Endodermal cell (in vitro differentiated cells): ENCODE measurements around the gene PLEKHA8. TPM values are rescaled to one million over a fixed set of nuclear protein-coding genes. Genes with fewer than 3 reads are reported as not detected.

Source experiments
- DNase-seq: peaks from one replicate; pipeline ENCODE4 v3.0.0-alpha.2; 2017
- H3K27ac ChIP-seq: 2 replicates; pipeline ENCODE4 v1.5.1; 2013; ENCODE audit warnings: mild to moderate bottlenecking, low read depth, low read length, moderate library complexity
- H3K27me3 ChIP-seq: 2 replicates; pipeline ENCODE4 v1.6.1; 2013; ENCODE audit warnings: mild to moderate bottlenecking, low read length, moderate library complexity; ENCODE audit not compliant: insufficient read depth, control insufficient read depth, poor library complexity, severe bottlenecking
- H3K36me3 ChIP-seq: 2 replicates; pipeline ENCODE4 v1.7.0; 2013; ENCODE audit warnings: mild to moderate bottlenecking, low read length, moderate library complexity; ENCODE audit not compliant: control insufficient read depth, insufficient read depth
- H3K4me1 ChIP-seq: one replicate; pipeline ENCODE4 v1.7.0; 2013; ENCODE audit warnings: low read length; ENCODE audit not compliant: control insufficient read depth, insufficient read depth
- H3K4me3 ChIP-seq: 2 replicates; pipeline ENCODE4 v1.5.1; 2013; ENCODE audit warnings: mild to moderate bottlenecking, low read length, moderate library complexity
- H3K9ac ChIP-seq: 2 replicates; pipeline ENCODE4 v1.6.1; 2013; ENCODE audit warnings: mild to moderate bottlenecking, low read length, moderate library complexity; ENCODE audit not compliant: poor library complexity, severe bottlenecking; ENCODE audit errors: extremely low read depth
- H3K9me3 ChIP-seq: 2 replicates; pipeline ENCODE4 v1.6.1; 2013; ENCODE audit warnings: mild to moderate bottlenecking, low read length, moderate library complexity; ENCODE audit not compliant: control insufficient read depth
- H3K27ac Mint-ChIP-seq: 2 replicates; pipeline ENCODE4 v1.8.0; 2020; ENCODE audit warnings: mixed read lengths
- H3K27me3 Mint-ChIP-seq: 2 replicates; pipeline ENCODE4 v1.8.0; 2021; ENCODE audit warnings: mild to moderate bottlenecking, mixed read lengths; ENCODE audit not compliant: insufficient read depth
- H3K36me3 Mint-ChIP-seq: 2 replicates; pipeline ENCODE4 v1.8.0; 2020; ENCODE audit warnings: low read depth, mixed read lengths
- H3K4me1 Mint-ChIP-seq: 2 replicates; pipeline ENCODE4 v1.8.0; 2020; ENCODE audit warnings: mixed read lengths
- H3K4me3 Mint-ChIP-seq: 2 replicates; pipeline ENCODE4 v1.8.0; 2020; ENCODE audit warnings: mild to moderate bottlenecking, moderate library complexity, mixed read lengths
- H3K9me3 Mint-ChIP-seq: 2 replicates; pipeline ENCODE4 v1.8.0; 2020; ENCODE audit warnings: mild to moderate bottlenecking, mixed read lengths
- CTCF ChIP-seq: fragments of 200-600 bp; sonication (generic); conservative IDR thresholded peaks from 2 replicates; pipeline ENCODE4 v1.5.0; 2021; ENCODE audit warnings: antibody characterized with exemption, mild to moderate bottlenecking
- WGBS, 2 experiments: methylation state at CpG; one replicate each; pipeline versions ENCODE4 v1.1.5 to v1.1.7; 2013; ENCODE audit warnings: missing lambda C conversion rate in 2 of 2, mixed read lengths in 1 of 2; ENCODE audit not compliant: insufficient coverage in 1 of 2, insufficient read length in 1 of 2; 5-methylcytosine and 5-hydroxymethylcytosine counted together
- long read RNA-seq, 4 experiments: library from polyadenylated mRNA in 2 of 4; library from RNA in 1 of 4; library from capped mRNA in 1 of 4; stranded (forward) in 3 of 4; unstranded in 1 of 4; transcript quantifications; one replicate each; pipeline ENCODE4 v2.0.0, GENCODE V29; 2020 to 2021; ENCODE audit warnings: inconsistent platforms in 1 of 4
- polyA plus RNA-seq, 2 experiments: library from polyadenylated mRNA; stranded (reverse); fragments of 50-300 nt; gene quantifications; one replicate each; pipeline ENCODE4 v1.2.3, GENCODE V29; 2013
- total RNA-seq, 2 donors: library from RNA; stranded (reverse); fragmentation: NEBNext Ultra II Directional in 1 of 2; extraction: Animal tissue kit (Norgen Biotek cat#: 25700) in 1 of 2; gene quantifications; 2 replicates in 1 of 2; 3 replicates in 1 of 2; pipeline ENCODE4 v1.2.1, GENCODE V29; 2021

The PLEKHA8 gene
- 10 to 100 TPM; 37.7 to 42.2 TPM for total RNA-seq
- polyA plus RNA-seq (2013, experiment 1 of 2) = 35.2 TPM
- 35.6 TPM for polyA plus RNA-seq (2013, experiment 2 of 2)
- long read RNA-seq, experiment 1, partial matches to known transcripts = 1 of 15 reads
- long read RNA-seq, experiment 1, other reads (novel, unspliced or antisense) = 14 of 15 reads
- long read RNA-seq, experiment 2, full-length matches to known transcripts = 34 of 81 reads
- long read RNA-seq, experiment 2, partial matches to known transcripts = 5 of 81 reads
- long read RNA-seq, experiment 2, other reads (novel, unspliced or antisense) = 42 of 81 reads
- long read RNA-seq, experiment 3, partial matches to known transcripts = 2 of 8 reads
- long read RNA-seq, experiment 3, other reads (novel, unspliced or antisense) = 6 of 8 reads
- long read RNA-seq, experiment 4, partial matches to known transcripts = 1 of 4 reads
- long read RNA-seq, experiment 4, other reads (novel, unspliced or antisense) = 3 of 4 reads

- H3K9me3 ChIP-seq = no peaks in the 10 kb centered on the region
- peak within 1 kb of the TSS; percentile 95 for H3K27ac Mint-ChIP-seq
- H3K4me3 Mint-ChIP-seq = no peak within 1 kb of the TSS
- no peaks in the 10 kb centered on the region for H3K27me3 ChIP-seq
- 0% methylated on average over 18 to 70 of the region's 70 CpGs for WGBS, 2 experiments
- H3K36me3 ChIP-seq = peaks cover 6% of the 10 kb centered on the region
- peak within 1 kb of the TSS; percentile 86 for H3K9ac ChIP-seq
- H3K4me1 Mint-ChIP-seq = peaks cover 25% of the 10 kb centered on the region
- peak; percentile 98 for DNase-seq
- no peaks in the 10 kb centered on the region for H3K27me3 Mint-ChIP-seq
- H3K9me3 Mint-ChIP-seq = no peaks in the 10 kb centered on the region
- H3K4me1 ChIP-seq = peaks cover 2% of the 10 kb centered on the region
- H3K27ac ChIP-seq = peak within 1 kb of the TSS; percentile 91
- peak within 1 kb of the TSS; percentile 95 for H3K4me3 ChIP-seq
- peaks cover 7% of the 10 kb centered on the region for H3K36me3 Mint-ChIP-seq
- no peak for TF ChIP-seq CTCF
Observed at GRCh38 chr7:30028216-30028748, at the start of gene PLEKHA8. Gene PLEKHA8 (plus strand): TSS chr7:30028412. CDS start chr7:30028763, 351 bp downstream.

GRCh38 chr7:29980151-29980550 is 48.1 kb upstream of the PLEKHA8 start:
- Histone ChIP-seq H3K27ac (no peak overlapping the region), H3K4me1 (peaks cover 4% of the 10 kb centered on the region), H3K4me3 (no peak overlapping the region), H3K9ac (no peak overlapping the region), H3K27me3 (no peaks in the 10 kb centered on the region), H3K36me3 (peaks cover 16% of the 10 kb centered on the region), H3K9me3 (no peaks in the 10 kb centered on the region)
- H3K9me3 Mint-ChIP-seq = no peaks in the 10 kb centered on the region
- no peak for DNase-seq
- no peak for TF ChIP-seq CTCF
- H3K4me1 Mint-ChIP-seq = peaks cover 9% of the 10 kb centered on the region
- H3K27ac Mint-ChIP-seq = no peak overlapping the region
- peaks cover 12% of the 10 kb centered on the region for H3K36me3 Mint-ChIP-seq
- H3K4me3 Mint-ChIP-seq = no peak overlapping the region
- H3K27me3 Mint-ChIP-seq = no peaks in the 10 kb centered on the region

GRCh38 chr7:29987083-29987482 is 41.1 kb upstream of the PLEKHA8 start:
- H3K36me3 Mint-ChIP-seq = peaks cover 14% of the 10 kb centered on the region
- peak overlapping the region; percentile 85 for H3K4me3 ChIP-seq
- peaks cover 5% of the 10 kb centered on the region for H3K36me3 ChIP-seq
- H3K27me3 ChIP-seq = no peaks in the 10 kb centered on the region
- H3K9me3 Mint-ChIP-seq = no peaks in the 10 kb centered on the region
- H3K9ac ChIP-seq = peak overlapping the region; percentile 88
- no peak overlapping the region for H3K4me3 Mint-ChIP-seq
- H3K27ac Mint-ChIP-seq = peak overlapping the region; percentile 48
- H3K27me3 Mint-ChIP-seq = no peaks in the 10 kb centered on the region
- H3K4me1 ChIP-seq = peaks cover 3% of the 10 kb centered on the region
- TF ChIP-seq CTCF = no peak
- WGBS, 2 experiments = 81 to 100% methylated on average over 1 to 2 of the region's 2 CpGs
- H3K4me1 Mint-ChIP-seq = peaks cover 13% of the 10 kb centered on the region
- H3K27ac ChIP-seq = no peak overlapping the region
- DNase-seq = no peak
- no peaks in the 10 kb centered on the region for H3K9me3 ChIP-seq
